Mammary epithelial cell (primary cell): ENCODE data around the gene LY6G5C.

Experiments
- EZH2 ChIP-seq: IDR thresholded peaks from 2 replicates; pipeline ENCODE4 v1.6.1; 2012; ENCODE audit warnings: low read length, inconsistent platforms, borderline replicate concordance
- TF ChIP-seq, protein P1 (sequence below), 2 donors: IDR thresholded peaks in 1 of 2; conservative IDR thresholded peaks in 1 of 2; 2 replicates each; pipeline ENCODE4 v1.5.1; 2011 to 2012; ENCODE audit warnings: inconsistent platforms in 2 of 2, low read length in 2 of 2, mild to moderate bottlenecking in 2 of 2, control low read depth in 1 of 2, low read depth in 1 of 2; ENCODE audit not compliant: insufficient read depth in 1 of 2; ENCODE audit errors: extremely low read depth in 1 of 2

DNA sequence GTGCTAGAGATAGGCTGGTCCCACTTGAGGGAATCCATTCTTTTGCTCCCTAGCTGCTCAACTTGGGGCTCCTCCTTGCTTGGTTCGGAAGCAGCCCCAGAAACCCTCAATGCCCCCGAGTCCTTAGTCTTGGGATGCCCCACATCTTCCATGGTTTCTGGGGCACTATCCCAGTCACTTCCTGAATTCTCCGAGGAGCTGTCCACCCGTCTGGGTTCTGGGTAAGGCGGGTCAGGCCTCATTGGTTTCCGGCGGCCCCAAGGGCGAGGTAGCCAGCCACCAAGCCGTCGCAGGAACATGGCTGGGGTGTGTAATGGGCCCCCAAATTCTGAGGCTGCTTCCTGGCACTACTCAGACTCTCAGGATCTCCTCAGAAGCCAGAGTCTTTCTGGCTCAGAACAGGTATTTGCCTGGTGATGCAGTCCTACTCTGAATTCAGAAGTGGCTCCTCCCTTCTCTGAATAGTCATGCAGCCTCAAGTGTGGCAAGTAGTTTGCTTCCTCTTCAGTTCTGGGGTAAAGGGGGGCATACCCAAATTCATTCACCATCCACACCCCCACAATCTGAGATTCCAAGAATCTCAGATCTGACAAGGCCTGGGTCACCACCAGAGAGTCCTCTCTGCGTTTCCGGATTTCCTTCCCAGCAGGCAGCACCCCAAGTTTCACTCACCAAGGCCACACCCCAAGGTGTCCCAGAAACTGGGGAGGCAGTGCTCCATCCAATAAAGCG lies 21.1 kb downstream of the LY6G5C start:
- no peak for TF ChIP-seq EZH2
- TF ChIP-seq, protein P1, sequence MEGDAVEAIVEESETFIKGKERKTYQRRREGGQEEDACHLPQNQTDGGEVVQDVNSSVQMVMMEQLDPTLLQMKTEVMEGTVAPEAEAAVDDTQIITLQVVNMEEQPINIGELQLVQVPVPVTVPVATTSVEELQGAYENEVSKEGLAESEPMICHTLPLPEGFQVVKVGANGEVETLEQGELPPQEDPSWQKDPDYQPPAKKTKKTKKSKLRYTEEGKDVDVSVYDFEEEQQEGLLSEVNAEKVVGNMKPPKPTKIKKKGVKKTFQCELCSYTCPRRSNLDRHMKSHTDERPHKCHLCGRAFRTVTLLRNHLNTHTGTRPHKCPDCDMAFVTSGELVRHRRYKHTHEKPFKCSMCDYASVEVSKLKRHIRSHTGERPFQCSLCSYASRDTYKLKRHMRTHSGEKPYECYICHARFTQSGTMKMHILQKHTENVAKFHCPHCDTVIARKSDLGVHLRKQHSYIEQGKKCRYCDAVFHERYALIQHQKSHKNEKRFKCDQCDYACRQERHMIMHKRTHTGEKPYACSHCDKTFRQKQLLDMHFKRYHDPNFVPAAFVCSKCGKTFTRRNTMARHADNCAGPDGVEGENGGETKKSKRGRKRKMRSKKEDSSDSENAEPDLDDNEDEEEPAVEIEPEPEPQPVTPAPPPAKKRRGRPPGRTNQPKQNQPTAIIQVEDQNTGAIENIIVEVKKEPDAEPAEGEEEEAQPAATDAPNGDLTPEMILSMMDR (conservative IDR thresholded peaks at IDR 0.05 in 1 of 2, IDR thresholded peaks at IDR 0.05 in 1 of 2; ENCODE audit: extremely low read depth in 1 of 2, insufficient read depth in 1 of 2, low read depth in 1 of 2, low read length in 2 of 2): no peak
